ENCODE measurements around the gene PHF10. TPM values are rescaled to one million over a fixed set of nuclear protein-coding genes. Genes with fewer than 3 reads are reported as not detected.
"Not testable (repeated sequence)": the region's sequence is repeated elsewhere in the genome, so short reads cannot be mapped to it uniquely, and the experiment has no call there.

Gene PHF10
- total RNA-seq, 2 donors from 2014 or later: 29.0 to 29.6 TPM

GRCh38 chr6:169725125-169726048 is 1.1 kb upstream of the PHF10 start:
- peak; percentile 43 to 52 for DNase-seq
- ATAC-seq: peak; percentile 31
- intact Hi-C loops (cut with DNase I, micrococcal nuclease): no loop called here

- intact Hi-C loops (cut with DNase I, micrococcal nuclease): no loop called here
- ATAC-seq (peak; percentile 48), DNase-seq (peak in 1 of 2 donors; percentile 56)
These were observed 258 bp downstream of the PHF10 start for GRCh38 chr6:169723991-169724493.

DNA sequence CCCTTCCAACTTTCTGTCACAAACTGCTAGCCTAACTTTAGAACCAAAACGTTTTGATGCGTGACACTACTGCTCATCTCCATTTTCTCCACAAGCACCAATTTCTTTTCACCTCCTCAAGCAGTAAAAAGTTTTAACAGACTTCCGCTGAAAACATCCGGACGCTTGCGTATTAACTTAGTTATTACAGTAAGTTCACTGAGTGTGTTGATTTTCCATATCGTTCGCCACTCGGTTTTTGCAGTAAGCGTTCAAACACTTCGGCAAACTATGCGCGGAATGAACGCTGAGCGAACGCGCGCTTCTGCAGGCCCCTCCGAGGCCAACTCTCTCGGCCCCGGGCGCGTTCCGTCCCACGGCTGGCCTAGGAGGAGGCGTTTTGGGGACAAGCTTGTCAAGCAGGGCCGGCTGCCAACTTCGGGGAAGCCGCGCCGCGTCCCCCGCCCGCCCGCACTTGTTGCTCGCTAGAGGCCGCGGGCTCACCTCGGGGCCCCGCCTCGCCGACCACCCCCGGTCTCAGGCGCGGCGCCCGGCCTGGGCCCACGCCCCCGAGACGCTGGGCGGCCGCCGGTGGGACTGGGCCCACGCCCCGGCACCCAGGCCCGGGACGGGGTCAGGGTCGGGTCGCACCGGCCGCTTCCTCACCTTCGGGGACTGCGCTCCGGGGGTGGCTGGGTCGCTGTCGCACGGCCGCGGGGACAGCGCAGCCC is 945 bp downstream of the PHF10 start:
- peak; percentile 47 to 79 for DNase-seq
- peak; percentile 57 for ATAC-seq
- intact Hi-C loops (cut with DNase I, micrococcal nuclease): no loop called here

DNA sequence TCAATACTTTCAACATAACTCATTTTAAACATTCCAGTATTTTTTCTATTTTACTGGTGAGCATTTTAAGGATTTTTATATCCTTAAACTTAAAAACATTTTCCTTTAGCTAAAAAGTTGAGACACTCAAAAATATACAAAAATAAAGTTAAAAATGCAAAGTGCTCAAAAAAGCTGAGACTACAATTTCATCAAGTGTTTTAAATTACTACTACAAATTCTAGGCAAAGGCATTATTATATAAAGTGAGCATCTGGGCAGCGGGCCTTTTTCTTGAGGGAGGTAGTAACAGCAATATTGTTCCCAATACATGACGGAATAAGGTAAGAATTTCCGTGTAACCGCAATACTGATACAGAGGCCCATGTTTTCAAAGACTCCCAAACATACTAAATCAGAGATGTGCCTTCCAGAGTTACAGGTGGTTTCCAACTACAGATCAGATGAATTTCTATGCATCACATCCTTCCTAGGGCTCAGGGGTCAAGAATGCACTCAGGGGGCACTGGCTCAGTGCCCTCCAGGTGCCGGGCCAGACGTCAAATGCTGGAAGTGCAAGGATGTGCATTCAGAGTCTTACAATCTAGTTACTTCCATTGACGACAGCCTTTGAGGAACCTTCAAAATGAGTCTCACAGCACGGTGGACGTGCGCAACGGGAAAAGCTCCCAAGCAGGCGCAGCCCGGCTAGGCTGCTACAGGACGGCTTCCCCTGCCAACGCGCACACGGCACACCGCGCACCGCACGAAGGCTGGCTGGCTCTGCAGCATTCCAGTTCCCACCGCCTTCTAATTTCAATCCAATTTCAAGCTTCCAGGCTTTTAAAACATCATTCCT is 1.7 kb downstream of the PHF10 start:
- ATAC-seq: peak; percentile 65
- intact Hi-C loops (cut with DNase I, micrococcal nuclease): no loop called here
- peak; percentile 40 to 64 for DNase-seq

- no peak for DNase-seq
- intact Hi-C loops (cut with DNase I, micrococcal nuclease): no loop called here
These were observed 4.0 kb downstream of the PHF10 start for GRCh38 chr6:169720207-169720855.

GRCh38 chr6:169719117-169719516 is 5.2 kb downstream of the PHF10 start:
- DNase-seq (no peak), ATAC-seq (no peak)
- intact Hi-C loops (cut with DNase I, micrococcal nuclease): no loop called here

More at GRCh38 chr6:169720207-169720855, 4.0 kb downstream of the PHF10 start:
- no peak for ATAC-seq

DNA sequence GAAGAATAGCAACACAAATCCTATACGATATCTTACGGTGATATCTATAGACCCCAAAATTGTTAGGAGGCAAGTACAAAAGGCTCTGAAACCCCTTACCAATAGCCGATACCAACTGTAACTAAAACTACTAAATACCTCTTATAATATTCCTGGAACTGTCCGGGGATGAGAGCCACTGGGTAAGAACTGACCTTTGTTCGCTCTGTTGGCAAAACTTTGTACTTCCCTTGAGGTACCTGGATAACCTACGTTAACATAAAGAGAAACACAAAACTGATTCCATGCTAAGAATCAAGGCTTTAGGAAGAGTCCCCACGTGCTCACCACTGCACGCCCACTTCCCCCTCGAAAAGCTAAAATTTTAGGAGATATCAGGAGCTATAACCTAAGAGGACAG is 9.7 kb downstream of the PHF10 start:
- intact Hi-C loops (cut with DNase I, micrococcal nuclease): no loop called here
- DNase-seq (no peak), ATAC-seq (no peak)

- no peak for DNase-seq
- intact Hi-C loops (cut with DNase I, micrococcal nuclease): no loop called here
- ATAC-seq: no peak
These were observed 10.1 kb downstream of the PHF10 start for GRCh38 chr6:169714178-169714577.

- intact Hi-C loops (cut with DNase I, micrococcal nuclease): no loop called here
- ATAC-seq: no peak
- no peak for DNase-seq
These were observed 14.3 kb downstream of the PHF10 start for GRCh38 chr6:169710009-169710408.

- intact Hi-C loops (cut with DNase I, micrococcal nuclease): no loop called here
- ATAC-seq (no peak), DNase-seq (no peak)
These were observed 15.0 kb downstream of the PHF10 start for GRCh38 chr6:169709293-169709692.

DNA sequence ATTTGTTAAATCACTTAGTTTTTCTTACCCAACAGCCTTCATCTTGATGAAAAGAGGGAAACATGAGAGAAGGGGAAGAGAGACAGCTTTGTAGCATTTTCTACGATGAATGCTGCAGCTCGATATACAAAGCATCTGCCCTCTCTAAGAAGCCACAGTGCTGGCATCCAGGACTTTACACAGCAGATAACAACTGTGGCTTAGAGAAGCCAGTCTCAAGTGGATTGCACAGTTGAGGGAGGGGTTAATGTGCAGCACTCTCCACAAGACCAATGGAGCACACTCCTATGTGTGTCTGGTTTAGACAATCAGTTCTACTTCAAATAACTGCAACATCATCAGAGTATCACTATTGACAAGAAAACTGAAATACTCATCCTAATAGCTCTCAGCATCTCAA is 16.5 kb downstream of the PHF10 start:
- intact Hi-C loops (cut with DNase I, micrococcal nuclease): no loop called here
- DNase-seq (no peak), ATAC-seq (no peak)

GRCh38 chr6:169702840-169703246 is 21.5 kb downstream of the PHF10 start:
- DNase-seq: no peak
- ATAC-seq: no peak
- intact Hi-C loops (cut with DNase I, micrococcal nuclease): no loop called here

DNA sequence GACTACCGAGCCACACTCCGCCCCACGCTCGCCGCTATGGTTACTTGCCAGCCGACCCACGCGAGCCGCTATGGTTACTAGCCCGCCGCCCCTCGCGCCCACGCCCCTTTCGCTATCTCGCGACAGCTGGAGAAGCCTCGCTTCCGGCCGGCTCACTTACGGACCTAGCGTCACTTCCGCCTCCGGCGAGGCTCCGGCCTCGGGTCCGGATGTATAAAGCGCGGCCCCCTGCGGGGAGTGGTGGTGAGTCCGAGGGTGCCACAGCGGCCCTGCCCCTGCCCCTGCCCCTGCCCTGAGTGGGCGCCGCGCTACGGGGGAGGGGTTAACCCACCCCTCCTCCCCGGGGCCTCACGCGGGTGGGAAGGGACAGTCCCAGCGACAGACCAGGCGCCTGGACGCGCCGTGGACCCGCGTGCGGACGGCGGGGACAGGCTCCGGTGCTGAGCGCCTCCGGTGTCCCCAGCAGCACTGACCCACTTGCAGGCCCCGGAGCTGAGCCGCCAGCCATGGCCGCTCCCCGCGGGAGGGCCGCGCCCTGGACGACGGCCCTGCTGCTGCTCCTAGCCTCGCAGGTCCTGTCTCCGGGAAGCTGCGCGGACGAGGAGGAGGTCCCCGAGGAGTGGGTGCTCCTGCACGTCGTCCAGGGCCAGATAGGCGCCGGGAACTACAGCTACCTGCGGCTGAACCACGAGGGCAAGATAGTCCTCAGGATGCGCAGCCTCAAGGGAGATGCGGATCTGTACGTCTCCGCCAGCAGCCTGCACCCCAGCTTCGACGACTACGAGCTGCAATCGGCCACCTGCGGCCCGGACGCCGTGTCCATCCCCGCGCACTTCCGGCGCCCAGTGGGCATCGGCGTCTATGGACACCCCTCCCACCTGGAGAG is 22.1 kb downstream of the PHF10 start, which contains the start of the genes C6orf120 and WDR27:
Gene C6orf120 (plus strand): TSS at position 173 of the 886 bp plus-strand sequence. CDS start 334 bp downstream, at position 507.
Gene WDR27 (minus strand): TSS at position 76 of the 886 bp plus-strand sequence. CDS start 13,024 bp downstream, outside the sequence.
- ATAC-seq (peak; percentile 90), DNase-seq (peak; percentile 96 to 99)
- intact Hi-C loops (cut with DNase I, micrococcal nuclease): no loop called here

DNA sequence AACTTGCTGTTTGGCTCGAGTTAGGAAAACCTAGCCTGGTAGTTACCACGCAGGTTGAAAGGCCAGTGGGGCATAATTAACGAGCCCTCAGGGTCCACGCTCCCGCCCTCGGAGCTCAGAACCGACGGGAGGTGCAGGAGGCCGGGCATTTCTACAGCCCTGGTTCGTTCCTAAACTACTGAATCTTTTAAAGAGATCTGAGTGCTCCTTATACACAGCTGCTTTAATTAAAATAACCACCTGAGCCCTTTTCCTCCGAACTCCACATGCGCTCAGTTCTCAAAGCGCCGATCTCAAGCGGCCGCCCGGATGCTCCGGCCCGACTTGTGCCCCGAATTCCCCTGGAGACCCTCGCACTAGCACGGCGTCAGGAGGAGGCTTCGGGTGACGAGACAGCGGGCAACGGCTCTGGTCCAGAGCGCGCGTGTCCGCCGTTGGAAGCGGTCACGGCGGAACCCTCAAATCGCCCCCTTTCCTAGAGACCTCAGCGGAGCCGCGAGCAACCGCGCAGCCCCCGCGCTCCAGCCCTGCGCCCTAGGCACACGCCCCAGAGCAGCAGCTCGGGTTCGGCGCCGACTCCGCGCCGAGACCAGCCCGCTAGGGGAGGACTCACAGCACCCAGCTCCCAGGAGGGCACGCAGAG is 22.9 kb downstream of the PHF10 start:
- ATAC-seq (peak; percentile 28), DNase-seq (peak in 1 of 2 donors; percentile 52)
- intact Hi-C loops (cut with DNase I, micrococcal nuclease): no loop called here

GRCh38 chr6:169700296-169700695 is 24.0 kb downstream of the PHF10 start:
- DNase-seq: peak in 1 of 2 donors; percentile 17
- intact Hi-C loops (cut with DNase I, micrococcal nuclease): no loop called here
- peak; percentile 32 for ATAC-seq

DNA sequence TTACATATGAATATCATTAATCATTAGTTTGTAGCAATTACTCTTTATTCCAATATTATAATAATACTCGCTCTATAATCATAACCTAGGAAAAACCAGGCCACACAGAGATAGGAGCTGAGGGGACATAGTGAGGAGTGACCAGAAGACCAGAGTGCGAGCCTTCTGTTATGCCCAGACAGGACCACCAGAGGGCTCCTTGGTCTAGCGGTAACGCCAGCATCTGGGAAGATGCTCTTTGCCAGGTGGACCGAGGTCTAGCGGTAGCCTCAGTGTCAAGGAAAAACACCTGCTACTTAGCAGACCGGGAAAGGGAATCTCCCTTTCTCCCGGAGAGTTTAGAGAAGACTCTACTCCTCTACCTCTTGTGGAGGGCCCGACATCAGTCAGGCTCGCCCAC is 27.2 kb downstream of the PHF10 start:
- DNase-seq; intact Hi-C loops (cut with DNase I, micrococcal nuclease); ATAC-seq: not testable (repeated sequence)

GRCh38 chr6:169695131-169695530 is 29.2 kb downstream of the PHF10 start:
- intact Hi-C loops (cut with DNase I, micrococcal nuclease): no loop called here
- DNase-seq (no peak), ATAC-seq (no peak)
